NCI-H2196 (cell line): Measurements from ENCODE around the gene PIR.
A peak's percentile ranks its signal among the peaks of the same experiment; 100 is the strongest.

Source experiments
- DNase-seq: peaks from one replicate; lab custom pipeline; 2025; ENCODE audit not compliant: unreplicated experiment; lab: John Stamatoyannopoulos, UW

The PIR gene

DNA sequence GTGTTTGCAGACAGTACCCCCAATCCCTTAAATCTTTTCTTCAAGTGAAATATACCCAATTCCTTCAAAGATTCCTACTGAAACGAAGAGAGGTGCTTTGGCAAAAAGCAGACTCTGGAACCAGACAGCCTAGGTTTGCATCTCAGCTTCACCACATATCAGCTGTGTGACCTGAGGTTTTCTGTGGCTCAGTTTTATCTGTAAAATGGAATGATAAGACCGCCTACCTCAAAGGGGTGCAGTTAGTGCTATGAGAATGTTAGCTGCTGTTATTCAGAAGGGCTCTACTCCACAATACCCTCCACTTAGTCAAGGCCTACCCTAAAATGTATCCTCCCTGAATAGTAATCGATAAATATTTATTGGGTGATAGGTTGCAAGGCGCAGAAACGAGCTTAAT is 664 bp downstream of the PIR start:
- no peak for DNase-seq

DNA sequence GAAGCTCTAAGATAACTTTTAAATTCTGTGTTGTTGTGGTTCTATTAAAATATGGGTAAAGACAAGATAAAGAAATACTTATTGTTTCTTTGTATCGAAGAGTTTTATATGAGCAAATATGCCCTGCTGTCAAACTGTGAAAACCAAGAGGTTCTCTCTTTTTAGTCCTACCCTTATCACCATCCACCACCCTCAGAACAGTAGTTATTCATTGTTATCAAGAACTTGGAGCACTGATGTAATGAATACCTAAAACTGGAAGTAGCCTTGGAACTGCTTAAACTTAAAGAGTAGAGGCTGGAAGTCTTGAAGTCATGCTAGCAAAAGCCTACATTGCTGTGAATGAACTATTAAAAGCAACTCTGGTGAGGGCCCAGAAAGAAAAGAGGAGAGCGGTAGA is 9.2 kb downstream of the PIR start:
- no peak for DNase-seq

DNA sequence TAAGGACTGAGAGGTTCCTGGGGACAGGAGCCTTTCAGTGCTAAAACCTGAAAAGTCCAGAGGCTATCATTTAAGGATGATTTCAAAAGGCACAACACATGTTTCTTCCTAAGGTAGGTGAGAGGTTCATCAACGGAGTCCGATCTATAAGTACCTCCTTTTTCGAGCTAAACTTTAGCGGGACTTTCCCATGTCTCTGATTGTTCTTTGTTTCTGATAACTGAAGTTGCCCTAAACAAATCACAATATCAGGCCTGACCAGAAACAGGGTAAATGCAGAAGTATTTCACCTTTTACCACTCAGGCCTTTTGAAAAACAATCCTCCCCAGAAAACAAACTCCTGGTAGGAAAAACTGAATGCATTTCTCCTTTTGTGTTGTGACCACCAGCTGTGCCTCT is 17.6 kb downstream of the PIR start:
- no peak for DNase-seq

DNA sequence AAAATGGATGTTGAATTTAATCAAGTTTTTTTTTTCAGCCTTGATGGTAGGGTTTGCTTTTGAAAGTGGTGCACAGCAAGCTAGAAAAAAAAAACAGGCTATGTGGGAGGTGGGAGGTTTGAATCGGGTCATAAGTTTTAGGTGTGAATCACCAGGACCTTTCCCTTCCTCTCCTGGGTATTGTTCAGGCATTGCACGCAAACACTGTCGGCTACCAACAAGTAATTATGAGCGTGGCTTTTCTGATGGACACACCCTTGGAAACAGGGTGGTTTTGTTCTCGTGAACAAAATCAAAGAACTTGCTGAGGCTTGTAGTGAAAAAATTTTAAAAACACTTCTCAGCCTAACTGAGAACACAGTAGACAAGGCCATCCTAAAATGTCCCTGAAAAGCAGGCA is 18.1 kb downstream of the PIR start:
- DNase-seq: no peak

DNA sequence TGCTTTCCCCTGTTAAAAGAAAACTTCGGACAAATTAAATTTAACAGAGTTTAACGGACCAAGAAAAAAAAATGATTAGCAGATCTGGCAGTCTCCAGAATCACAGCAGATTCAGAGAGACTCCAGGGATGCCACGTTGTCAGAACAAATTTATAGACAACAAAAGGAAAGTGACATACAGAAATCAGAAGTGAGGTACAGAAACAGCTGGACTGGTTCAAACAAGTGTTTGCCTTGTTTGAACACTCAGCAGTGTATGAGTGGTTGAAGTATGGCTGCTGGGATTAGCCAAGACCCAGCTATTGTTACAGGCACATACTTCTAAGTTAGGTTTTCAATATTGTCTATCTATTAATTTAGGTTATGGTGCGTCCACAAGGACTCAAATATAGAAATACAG is 19.1 kb downstream of the PIR start:
- no peak for DNase-seq

DNA sequence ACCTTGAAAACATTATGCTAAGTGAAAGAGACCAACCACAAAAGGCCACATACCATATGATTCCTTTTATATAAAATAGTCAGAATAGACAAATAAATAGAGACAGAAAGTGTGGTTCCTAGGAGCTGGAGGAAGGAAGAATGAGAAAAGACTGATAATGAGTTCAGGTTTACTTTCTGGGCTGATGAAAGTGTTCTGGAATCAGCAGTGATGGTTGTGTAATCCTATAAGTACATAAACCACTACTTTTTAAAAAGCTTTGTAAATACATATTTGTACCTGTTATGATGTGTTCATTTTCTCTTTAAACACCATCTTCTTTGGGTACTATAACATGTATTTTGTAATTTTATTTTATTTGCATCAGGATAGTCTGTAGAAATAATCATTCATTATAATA is 20.6 kb downstream of the PIR start:
- DNase-seq: no peak

DNA sequence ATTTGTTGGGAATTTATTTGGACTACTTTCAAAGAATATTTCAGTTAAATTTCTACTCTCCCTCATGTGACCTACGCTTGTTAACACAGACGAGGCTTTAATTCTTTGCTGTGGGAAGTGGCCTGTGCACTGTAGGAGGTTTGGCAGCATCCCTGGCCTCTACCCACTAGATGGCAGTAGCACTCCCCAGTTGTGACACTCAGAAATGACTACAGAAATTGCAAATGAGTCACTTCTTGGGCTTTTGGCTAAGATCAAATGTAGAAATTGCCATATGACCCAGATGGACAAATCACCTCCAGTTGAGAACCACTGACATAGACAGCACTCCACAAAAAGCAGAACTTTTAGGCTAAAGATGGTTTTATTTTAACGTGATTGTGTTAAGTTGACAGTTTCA is 22.1 kb downstream of the PIR start:
- peak; percentile 52 for DNase-seq

DNA sequence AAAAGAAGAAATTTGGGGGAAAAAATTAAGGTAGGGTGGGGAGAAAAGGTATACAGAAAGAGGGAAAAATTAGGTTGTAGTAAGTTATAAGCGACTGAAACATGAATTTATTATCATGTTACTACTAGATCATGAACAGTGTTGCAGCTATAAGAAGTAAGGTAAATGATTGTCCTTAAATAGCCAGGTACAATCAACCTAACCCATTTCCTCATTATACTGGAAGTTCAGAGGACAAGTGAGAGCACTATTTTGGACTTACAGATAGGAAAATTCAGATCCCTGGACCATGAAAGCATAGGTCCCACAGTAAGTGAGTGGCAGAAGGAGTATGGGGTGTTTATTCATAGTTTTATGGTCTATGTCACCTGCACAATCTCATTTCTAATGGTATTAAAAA is 23.5 kb downstream of the PIR start:
- no peak for DNase-seq

DNA sequence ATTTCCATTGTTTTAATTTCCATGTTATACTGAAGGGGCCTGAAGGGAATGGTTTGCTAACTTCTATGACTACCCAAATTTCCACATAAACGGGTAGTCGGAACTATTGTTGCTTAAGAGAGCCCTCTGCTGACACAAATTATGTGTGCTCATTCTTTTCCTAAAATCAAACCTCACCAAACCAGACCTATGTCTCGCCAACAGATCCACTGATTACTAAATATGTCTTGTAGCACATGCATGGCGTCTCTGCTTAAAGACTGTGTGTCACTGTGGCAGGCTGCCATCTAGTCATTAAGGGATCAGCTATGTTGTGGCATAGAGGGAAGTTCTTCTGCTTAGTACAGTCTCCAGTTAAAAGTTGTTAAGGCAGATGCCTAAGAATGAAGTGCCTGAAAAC is 25.1 kb downstream of the PIR start:
- peak; percentile 5 for DNase-seq

DNA sequence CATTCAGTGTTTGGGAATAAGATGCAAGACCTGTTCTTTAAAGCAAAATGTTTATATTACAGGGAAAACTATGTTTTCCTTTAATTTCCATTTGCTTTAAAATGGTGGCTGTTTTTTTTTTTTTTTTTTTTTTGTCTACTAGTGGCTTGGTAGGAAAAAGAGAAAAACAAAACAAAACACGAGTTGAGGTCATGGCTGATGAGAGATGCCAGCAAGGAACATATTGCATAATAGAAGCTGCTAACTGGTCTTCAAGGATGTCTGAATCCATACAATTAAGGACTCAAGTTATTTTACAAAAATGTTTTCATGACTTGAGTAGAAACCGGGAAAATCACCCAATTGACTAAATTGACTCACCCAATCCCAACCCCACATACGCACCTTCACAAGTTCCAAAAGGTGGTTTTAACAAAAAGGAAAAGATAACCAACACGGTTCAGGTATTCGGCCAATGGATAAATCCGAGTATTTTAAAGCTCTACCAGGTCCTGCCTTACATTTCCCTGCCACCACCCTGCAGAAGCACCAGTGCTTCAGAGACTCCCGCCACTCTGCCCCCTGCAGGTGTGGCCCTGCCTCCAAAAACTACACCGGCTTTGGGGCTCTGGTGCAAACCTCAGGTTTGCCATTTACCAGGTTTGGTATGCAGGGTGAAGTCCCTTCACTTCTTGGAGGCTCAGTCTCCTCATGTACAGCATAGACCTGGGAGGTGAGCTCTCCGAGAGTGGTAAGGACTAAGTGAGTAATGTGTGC is 27.1 kb downstream of the PIR start:
- DNase-seq: no peak

DNA sequence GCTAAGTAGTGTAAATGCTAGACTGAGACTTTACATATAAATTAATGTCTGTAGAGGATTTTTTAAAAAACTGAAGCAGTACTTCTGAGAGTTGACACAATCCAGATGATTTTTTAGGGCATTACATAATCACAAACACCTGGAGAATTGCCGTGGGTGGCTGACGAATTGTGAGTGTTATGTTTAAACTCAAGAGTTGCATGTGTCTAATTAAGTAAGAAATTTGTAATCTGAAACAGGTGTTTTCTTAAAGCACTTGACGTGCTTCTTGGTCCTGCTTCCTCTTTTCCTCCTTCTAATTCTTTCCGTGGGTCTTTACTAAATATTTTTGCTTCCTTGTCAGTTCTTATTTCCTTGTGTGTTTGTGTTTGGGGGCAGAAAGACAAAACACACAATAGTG is 27.8 kb downstream of the PIR start:
- no peak for DNase-seq

DNA sequence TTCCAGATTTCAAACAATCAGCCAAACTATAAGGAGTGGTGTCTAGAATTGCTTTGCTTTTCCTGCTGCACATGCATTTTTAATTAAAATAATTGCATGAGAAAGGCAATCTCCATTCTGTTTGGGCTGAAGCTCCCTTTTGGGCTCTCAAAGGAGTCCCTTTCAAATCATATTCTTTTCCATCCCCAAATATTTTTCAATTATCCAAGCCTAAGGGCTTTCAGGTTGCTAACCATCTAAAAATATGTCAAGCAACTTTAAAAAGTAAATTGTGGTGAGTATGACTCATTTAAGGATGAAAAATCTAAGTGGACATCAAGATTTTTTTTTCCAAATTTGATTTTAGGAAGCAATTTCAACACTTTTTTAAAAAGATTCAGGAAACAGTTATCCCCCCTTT is 28.4 kb downstream of the PIR start:
- no peak for DNase-seq

DNA sequence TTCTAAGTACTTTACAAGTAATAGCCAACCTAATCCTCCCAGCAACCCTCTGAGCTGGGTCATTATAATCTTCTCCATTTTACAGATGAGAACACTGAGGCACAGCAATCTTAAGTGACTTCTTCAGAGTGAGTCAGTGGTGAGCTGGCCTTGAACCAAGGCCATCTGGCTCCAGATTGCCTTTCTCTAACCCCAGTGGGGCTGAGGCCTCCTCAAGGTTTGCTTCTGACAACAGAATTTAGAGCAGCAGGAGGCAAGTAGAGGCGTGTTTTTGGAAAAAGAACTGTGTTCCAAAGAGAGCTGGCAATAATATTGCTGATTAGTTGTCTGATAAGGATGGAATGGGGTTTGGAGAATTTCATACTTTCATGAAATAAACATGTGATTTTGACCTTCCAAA is 41.2 kb downstream of the PIR start:
- DNase-seq: no peak

DNA sequence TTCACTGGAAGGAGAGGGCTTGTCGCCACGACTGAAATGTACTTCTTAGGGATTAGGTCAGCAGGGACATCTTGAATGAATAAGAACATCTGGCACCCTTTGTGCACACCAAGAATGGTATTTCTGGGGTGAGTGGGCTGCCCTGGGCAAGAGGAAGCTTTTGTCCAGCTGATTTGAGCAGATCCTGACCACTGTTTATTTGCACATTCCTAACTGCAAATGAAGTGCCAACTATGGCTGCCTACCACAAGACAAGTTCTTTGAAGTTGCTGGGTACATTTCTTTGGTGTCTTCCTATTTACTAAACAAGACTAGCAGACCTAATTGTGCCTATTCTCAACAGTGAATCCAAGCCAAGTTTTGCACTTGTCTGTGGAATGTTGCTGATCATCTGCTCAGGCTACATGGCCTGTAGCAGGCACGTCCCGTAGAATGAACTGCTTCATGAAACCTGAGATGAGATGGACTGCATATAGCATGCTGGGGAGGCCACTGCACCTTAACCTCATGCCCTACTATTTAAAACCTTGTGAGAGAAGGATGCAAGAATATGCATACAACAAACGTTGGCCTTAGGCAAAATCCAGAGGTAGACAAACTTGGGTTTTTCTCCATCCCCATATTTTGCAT is 45.0 kb downstream of the PIR start:
- DNase-seq: no peak

DNA sequence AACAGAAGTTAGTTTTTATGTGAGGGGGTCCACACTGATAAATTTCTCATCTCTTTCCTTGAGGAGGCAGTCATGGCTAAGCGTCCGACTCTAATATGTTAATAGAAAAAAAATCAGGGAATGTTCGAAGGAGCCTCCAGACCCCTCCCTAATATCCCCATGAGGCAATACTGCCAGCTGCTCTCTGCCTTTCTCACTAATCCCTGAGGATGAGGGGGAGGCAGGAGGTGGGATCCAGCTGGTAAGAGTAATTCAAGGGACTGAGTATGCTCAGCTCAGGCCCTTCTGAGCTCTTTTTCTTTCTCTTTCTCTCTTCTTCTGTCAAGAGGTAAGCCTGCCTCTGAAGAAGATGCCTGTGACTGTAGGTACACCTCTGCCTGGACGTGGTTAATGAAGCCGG is 51.7 kb downstream of the PIR start:
- DNase-seq: no peak

DNA sequence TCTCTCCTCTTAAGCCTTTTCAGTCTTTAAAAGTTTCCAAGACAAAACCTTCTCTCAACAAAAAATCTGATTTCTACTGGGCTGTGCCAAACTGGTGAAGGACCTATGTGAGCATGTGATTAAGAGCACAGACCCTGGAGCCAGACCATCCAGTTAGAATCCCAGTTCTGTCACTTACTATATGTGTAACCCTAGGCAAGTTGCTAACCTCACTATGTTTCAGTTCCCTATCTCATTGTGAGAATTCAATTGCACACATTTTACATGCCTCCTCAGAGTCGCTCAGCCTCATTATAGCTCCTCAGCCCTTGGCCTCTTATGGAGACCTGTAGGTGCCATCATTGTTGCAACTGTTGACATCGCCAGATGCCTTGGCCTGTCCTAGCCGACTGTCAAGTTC is 54.8 kb downstream of the PIR start:
- no peak for DNase-seq

DNA sequence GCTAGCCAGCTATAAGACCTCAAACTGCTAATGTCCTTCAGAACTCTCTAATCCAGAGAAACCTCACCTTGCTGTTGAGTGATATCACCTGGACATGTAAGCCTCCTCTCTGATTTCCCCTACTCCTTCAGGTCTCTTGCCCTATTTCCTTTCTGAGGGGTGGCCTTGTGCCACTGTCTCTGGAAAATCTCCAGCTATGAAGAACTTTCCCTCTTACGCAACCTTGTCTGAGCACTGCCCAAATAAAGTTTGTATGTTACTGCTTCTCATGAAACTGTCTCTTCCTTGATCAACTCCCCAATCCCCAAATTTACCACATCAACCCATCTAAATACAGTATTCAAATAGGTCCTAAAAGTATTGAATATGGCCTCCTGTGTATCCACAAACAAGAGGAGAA is 55.4 kb downstream of the PIR start:
- no peak for DNase-seq

DNA sequence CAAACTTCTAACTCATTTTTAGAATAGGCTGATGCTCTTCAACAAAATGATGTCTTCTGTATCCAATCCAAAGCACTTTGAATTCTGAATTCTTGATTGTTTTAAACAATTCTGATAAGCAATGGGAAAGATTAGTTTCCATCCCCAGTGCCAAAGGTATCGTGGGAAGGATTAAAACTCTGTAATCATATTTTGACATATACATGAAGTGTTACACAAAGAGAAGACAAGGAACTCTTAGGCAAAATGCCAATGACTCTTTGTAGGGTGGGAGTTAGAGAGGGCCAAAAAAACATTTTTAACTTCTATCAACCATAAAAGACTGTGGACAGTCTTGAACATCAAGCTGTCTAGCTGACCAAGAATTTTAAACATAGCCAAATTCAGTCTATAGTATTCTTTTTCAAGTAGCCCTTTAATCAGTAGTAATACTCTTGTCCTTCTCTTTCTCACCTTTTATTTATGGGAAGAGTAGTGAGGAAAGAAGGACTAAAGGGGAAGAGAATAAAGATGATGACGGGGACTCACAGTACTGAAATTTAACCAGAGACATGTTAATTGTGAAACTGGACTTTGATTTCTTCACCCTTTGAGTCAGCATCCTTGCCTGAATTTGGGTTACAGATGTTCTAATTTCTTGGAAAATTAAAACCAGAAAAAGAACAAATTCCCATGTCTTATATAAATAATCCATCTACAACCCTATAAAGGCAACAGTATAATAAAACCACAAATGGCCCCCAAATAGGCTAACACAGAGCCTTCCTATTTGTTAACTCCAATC is 57.1 kb downstream of the PIR start:
- no peak for DNase-seq

DNA sequence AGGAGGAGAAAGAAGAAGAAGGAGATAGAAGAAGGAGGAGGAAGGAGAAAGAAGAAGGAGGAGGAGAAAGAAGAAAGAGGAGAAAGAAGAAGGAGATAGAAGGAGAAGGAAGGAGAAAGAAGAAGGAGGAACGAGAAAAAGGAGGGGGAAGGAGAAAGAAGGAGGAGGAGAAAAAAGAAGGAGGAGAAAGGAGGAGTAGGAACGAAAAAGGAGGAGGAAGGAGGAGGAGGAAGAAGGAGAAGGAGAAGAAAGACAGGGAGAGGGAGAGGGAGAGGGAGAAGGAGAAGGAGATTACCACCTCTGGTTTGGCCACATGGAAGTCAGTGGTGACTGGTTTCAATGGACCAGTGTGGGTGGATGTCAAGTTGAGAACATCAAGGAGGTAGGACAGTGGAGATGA is 58.9 kb downstream of the PIR start:
- no peak for DNase-seq

DNA sequence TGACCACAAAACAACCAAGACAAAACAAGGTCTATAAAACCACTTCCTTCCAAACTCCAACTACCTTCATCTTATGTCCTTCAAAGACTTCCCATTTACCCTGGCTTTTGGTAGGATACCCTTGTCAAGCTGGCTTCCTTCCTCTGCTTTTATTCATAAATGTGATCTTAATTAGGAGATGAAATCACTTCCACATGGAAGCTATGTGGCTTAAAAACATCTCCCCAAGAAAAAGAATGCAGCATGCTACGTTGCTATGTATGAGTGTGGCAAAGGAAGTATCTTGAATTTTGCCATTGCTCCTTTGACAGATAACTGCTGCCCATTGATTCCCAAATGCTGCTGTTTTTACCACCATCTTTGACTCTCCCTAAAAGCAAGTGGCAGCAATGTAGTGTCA is 62.5 kb downstream of the PIR start:
- no peak for DNase-seq

DNA sequence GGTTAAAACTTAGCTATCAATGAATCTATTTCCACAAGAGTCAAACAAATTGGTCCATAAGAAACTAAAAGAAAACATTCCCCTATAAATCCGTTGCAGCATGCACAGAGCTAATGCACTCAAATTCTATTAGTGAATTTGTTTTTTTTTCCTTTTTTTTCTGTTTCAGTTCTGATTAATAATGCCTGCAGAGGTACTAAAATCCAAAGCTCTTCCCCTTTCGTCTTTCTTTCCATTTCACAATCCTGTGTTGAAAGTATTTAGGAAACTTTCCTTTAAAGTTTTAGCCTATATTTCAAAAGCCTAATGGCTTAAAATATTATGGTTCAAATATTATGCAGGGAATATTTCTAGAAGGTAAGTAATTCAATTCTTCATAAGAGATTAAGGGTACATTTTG is 63.1 kb downstream of the PIR start:
- no peak for DNase-seq

DNA sequence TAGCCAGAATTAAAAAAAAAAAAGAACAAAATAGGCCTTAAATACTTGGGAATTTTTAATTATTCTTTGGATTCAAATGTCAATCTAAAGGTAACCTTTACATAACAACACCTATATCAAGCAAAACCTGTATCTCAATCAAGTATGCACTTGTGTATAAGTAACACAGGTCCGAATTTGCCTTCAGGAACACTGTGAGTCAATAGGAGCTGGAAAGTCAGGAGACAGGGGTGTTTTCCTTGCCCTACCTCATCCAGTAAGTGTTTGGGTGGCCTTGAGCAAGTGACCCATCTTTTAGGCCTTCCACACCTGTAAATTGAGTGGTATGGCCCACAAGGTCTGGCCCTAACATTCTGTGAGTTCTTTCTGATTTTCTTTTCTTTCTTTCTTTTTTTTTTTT is 68.1 kb downstream of the PIR start:
- no peak for DNase-seq
